Prostate gland (tissue), 2 donors: Measurements from ENCODE around the gene ADM5. TPM values are rescaled to one million over a fixed set of nuclear protein-coding genes. Genes with fewer than 3 reads are reported as not detected.

Source experiments
- DNase-seq: peaks from one replicate; pipeline ENCODE4 v3.0.0-alpha.2; 2019; ENCODE audit warnings: low spot score
- H3K27ac ChIP-seq, 2 donors: fragments of 200-600 bp; sonication (generic); 2 replicates each; pipeline ENCODE4 v1.5.1; 2017 to 2019
- H3K27me3 ChIP-seq: fragments of 200-600 bp; sonication (generic); replicated peaks from 2 replicates; pipeline ENCODE4 v1.5.1; 2019; ENCODE audit not compliant: insufficient read depth
- H3K36me3 ChIP-seq, 2 donors: fragments of 200-600 bp; sonication (generic); 1 replicate in 1 of 2; 2 replicates in 1 of 2; pipeline versions ENCODE4 v1.5.1 to v1.8.1; 2017 to 2019
- H3K4me1 ChIP-seq: fragments of 200-600 bp; sonication (generic); replicated peaks from 2 replicates; pipeline ENCODE4 v1.5.1; 2019
- H3K4me3 ChIP-seq, 2 donors: fragments of 200-600 bp; sonication (generic); 2 replicates each; pipeline ENCODE4 v1.5.1; 2017 to 2019
- H3K9me3 ChIP-seq: fragments of 200-600 bp; sonication (generic); 2 replicates; pipeline ENCODE4 v1.5.1; 2017
- POLR2A ChIP-seq: fragments of 450-650 bp; IDR thresholded peaks from one replicate; pipeline ENCODE4 v1.6.1; 2016; ENCODE audit warnings: antibody characterized with exemption, mild to moderate bottlenecking
- POLR2AphosphoS5 ChIP-seq: sonication (generic); formaldehyde crosslinking; IDR thresholded peaks from one replicate; pipeline ENCODE4 v1.6.1; 2017; ENCODE audit warnings: antibody characterized with exemption
- WGBS: methylation state at CpG from one replicate; pipeline ENCODE4 v1.1.5; 2018; 5-methylcytosine and 5-hydroxymethylcytosine counted together
- intact Hi-C: fragments of 100-400 bp; cut with DNase I; formaldehyde crosslinking; loops from one replicate; pipeline ENCODE4 v1.14.2; 2022
- total RNA-seq, 2 donors: library from RNA; depleted of rRNA; stranded (reverse); fragments of >200 nt; gene quantifications; one replicate each; pipeline ENCODE4 v1.1.0, GENCODE V29; 2016
- TF ChIP-seq, protein P1 (sequence below), 4 experiments: fragments of 200-600 bp in 2 of 4; fragments of 450-650 bp in 2 of 4; sonication (generic) in 2 of 4; IDR thresholded peaks; 1 replicate in 3 of 4; 2 replicates in 1 of 4; pipeline ENCODE4 v1.5.1; 2016 to 2019; ENCODE audit warnings: antibody characterized with exemption in 4 of 4, mild to moderate bottlenecking in 2 of 4, moderate library complexity in 2 of 4

The ADM5 gene
- total RNA-seq, 2 donors from 2014 or later = 0.68 to 6.1 TPM

DNA sequence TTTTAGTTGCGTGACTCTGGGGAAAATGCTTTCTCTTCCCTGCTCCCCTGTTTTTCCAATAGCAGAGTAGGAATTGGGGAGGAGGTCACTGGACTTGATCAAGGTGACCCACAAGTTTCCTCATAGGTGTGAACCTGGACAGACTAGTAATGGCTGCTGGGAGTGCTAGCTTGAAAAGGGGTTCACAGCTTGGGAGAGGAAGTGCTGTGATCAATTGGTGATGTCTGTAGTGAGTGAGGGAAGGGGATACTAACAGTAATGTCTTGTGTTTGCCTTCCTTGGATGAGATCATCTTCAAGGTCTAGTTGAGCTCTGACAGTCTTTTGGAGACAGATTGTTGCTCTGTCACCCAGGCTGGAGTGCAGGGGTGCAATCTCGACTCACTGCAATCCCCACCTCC, 21.9 kb upstream of the ADM5 start:
- H3K36me3 ChIP-seq = no peaks in the 10 kb centered on the region
- DNase-seq = no peak
- WGBS = 88% methylated on average over 2 of the region's 2 CpGs
- H3K27me3 ChIP-seq = no peaks in the 10 kb centered on the region
- TF ChIP-seq POLR2A (no peak), POLR2AphosphoS5 (no peak)
- H3K27ac ChIP-seq = no peak overlapping the region
- no peak overlapping the region for H3K4me3 ChIP-seq
- H3K9me3 ChIP-seq = no peaks in the 10 kb centered on the region
- intact Hi-C loops = no loop called here
- H3K4me1 ChIP-seq = peaks cover 13% of the 10 kb centered on the region

DNA sequence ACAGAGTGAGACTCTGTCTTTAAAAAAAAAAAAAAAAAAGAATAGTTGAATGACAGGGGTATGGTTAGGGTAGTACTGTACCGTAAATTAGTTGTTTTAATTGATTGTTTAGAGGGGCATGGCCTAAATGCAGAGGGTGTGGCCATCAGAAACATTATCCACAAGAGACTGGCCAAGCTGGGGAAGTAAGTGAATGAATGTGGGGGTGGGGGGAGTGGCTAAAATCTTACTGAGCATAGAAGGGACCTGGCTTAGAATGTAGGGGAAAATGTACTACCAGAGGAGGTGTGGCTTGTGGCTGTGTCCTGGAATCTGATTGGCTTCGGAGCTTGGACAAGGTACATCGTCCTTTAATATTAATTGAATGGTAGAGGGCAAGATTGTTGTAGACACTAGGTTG, 19.9 kb upstream of the ADM5 start:
- no peak for DNase-seq
- intact Hi-C loops = no loop called here
- WGBS = 91% methylated on average over 3 of the region's 3 CpGs
- peaks cover 13% of the 10 kb centered on the region for H3K4me1 ChIP-seq
- no peak overlapping the region for H3K27ac ChIP-seq
- H3K4me3 ChIP-seq = no peak overlapping the region
- H3K9me3 ChIP-seq = no peaks in the 10 kb centered on the region
- H3K27me3 ChIP-seq = no peaks in the 10 kb centered on the region
- no peak for TF ChIP-seq POLR2AphosphoS5
- no peak for TF ChIP-seq POLR2A
- TF ChIP-seq, protein P1, sequence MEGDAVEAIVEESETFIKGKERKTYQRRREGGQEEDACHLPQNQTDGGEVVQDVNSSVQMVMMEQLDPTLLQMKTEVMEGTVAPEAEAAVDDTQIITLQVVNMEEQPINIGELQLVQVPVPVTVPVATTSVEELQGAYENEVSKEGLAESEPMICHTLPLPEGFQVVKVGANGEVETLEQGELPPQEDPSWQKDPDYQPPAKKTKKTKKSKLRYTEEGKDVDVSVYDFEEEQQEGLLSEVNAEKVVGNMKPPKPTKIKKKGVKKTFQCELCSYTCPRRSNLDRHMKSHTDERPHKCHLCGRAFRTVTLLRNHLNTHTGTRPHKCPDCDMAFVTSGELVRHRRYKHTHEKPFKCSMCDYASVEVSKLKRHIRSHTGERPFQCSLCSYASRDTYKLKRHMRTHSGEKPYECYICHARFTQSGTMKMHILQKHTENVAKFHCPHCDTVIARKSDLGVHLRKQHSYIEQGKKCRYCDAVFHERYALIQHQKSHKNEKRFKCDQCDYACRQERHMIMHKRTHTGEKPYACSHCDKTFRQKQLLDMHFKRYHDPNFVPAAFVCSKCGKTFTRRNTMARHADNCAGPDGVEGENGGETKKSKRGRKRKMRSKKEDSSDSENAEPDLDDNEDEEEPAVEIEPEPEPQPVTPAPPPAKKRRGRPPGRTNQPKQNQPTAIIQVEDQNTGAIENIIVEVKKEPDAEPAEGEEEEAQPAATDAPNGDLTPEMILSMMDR (IDR thresholded peaks at IDR 0.05) = no peak
- H3K36me3 ChIP-seq = no peaks in the 10 kb centered on the region

DNA sequence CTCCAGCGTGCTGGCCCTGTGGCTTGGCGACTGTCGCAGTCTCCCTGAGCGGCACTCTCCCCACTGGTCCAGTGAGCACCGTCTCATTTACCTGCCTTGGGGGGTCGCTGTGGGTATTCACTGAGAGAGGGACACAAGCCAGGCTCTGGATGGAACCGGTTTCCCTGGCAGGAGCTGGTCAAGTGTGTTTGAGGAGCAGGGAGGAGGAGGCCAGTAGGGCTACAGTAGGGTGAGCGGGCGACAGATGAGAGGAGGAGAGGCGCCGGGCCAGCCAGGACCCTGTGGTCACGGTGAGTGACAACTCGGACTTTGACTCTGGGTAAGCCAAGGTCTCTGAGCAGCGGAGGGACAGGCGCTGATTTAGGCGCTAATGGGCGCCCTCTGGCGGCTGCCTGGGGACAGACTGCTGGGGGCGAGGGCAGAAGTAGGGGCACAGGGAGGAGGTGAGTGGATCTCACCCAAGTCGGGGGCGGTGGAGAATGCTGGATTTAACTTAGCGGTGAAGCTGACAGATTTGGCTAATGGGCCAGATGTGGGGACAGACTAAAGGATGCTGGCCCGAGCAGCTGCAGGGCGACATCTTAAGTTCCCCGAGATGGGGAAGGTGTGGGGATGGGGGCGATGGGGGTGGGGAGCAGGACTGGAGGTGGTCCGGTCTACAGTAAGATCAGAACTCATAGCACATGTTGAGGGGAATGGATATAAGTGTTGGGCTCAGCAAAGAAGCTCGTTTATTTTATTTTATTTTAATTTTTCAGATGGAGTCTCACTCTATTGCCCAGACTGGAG, 17.1 kb upstream of the ADM5 start:
- Histone ChIP-seq H3K4me3 (no peak overlapping the region), H3K9me3 (no peaks in the 10 kb centered on the region), H3K27me3 (no peaks in the 10 kb centered on the region), H3K27ac (peak overlapping the region; percentile 20 to 56), H3K4me1 (no peaks in the 10 kb centered on the region), H3K36me3 (no peaks in the 10 kb centered on the region)
- WGBS = 26% methylated on average over 28 of the region's 28 CpGs
- DNase-seq = peak; percentile 59
- intact Hi-C loops = no loop called here
- TF ChIP-seq, protein P1 (IDR thresholded peaks at IDR 0.05) = peak; percentile 68 to 80 (median 72)
- TF ChIP-seq POLR2A = no peak
- TF ChIP-seq POLR2AphosphoS5 = peak; percentile 54

DNA sequence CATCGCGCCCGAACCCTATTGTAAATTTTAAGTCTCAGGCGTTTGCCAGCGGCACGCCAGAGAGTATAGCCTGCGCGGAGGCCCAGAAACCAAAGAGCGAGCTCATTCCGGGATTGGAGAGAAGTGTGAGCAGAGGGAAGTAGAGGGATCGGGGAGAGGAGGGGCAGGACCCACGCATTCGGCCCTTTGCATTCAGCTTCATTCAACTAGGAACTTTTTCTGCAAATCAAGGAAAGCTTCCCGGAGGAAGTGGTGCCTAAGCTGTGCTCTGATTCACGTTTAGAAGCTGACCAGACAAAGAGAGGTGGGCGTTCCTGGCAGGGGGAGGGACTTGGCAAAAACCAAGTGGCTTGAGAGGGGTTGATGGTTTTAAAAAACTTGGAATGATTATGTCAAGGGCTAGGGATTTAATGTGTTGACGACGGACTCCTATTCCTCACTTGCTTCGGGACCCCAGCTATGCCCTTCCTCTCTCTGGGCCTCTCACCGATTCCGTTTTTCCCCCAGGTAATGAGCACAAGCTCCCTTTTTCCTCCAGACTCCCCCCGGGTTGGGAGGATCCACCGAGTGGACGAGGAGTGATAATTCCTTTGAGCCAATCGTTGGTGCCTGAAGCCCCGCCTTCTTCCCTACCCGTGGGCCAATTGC, 13.1 kb upstream of the ADM5 start:
- H3K27me3 ChIP-seq = no peaks in the 10 kb centered on the region
- peaks cover 11% of the 10 kb centered on the region for H3K4me1 ChIP-seq
- 4% methylated on average over 27 of the region's 27 CpGs for WGBS
- no peaks in the 10 kb centered on the region for H3K36me3 ChIP-seq
- peak overlapping the region; percentile 6 to 23 for H3K4me3 ChIP-seq
- DNase-seq = peak; percentile 75
- intact Hi-C loops = loop anchor here (2.0 to 5.0 kb wide), 3 partner anchors 33 to 91 kb away; partner anchors contain the start of genes AP2A1, PRR12 and SCAF1
- peak overlapping the region; percentile 81 to 92 for H3K27ac ChIP-seq
- H3K9me3 ChIP-seq = no peaks in the 10 kb centered on the region
- TF ChIP-seq, protein P1 (IDR thresholded peaks at IDR 0.05) = peak in 1 of 4 experiments; percentile 24
- no peak for TF ChIP-seq POLR2A
- no peak for TF ChIP-seq POLR2AphosphoS5

DNA sequence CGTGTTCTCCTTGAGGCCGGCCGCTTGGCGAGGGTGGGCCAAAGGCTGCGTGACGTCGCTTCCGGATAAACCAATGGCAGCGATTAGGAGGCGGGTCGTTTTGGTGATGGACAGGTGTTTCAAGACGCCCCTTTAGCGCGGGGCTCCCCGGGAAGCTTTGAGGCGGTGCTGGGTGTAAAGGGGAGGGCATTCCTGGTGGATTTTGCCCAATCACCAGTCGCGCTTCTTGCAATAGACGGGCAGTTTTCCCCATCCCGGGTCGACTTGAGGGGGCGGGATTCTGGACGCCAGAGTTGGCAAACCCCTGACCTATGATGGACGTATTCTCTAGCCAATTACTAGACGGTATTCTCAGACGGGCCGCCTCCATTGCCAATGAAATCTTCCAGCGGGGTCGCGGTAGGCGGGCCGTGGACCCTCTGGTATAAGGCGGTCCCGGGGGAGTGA, 12.6 kb upstream of the ADM5 start:
- Histone ChIP-seq H3K27me3 (no peaks in the 10 kb centered on the region), H3K4me3 (peak overlapping the region; percentile 66 to 92), H3K9me3 (no peaks in the 10 kb centered on the region), H3K4me1 (peaks cover 11% of the 10 kb centered on the region), H3K36me3 (peaks cover under 1 to 1% of the 10 kb centered on the region in 2 donors), H3K27ac (peak overlapping the region; percentile 83 to 93)
- peak; percentile 91 for TF ChIP-seq POLR2AphosphoS5
- TF ChIP-seq, protein P1 (IDR thresholded peaks at IDR 0.05) = no peak
- intact Hi-C loops = loop anchor here (2.0 to 5.0 kb wide), 3 partner anchors 34 to 90 kb away; partner anchors contain the start of genes AP2A1, PRR12 and SCAF1
- 0% methylated on average over 26 of the region's 34 CpGs for WGBS
- DNase-seq = peak; percentile 100
